ENCODE measurements around the gene PBX1. TPM values are rescaled to one million over a fixed set of nuclear protein-coding genes. Genes with fewer than 3 reads are reported as not detected.

Gene PBX1
- total RNA-seq, 4 donors from 2014 or later: 89.6 to 138 (median 112) TPM

- TF ChIP-seq POLR2AphosphoS5 (IDR thresholded peaks at IDR 0.05) (peak in 1 of 2 donors; percentile 4), CTCF (IDR thresholded peaks at IDR 0.05) (no peak), EP300 (IDR thresholded peaks at IDR 0.05) (no peak), POLR2A (IDR thresholded peaks at IDR 0.05; ENCODE audit: low read depth) (no peak)
- H3K4me3 ChIP-seq: no peak overlapping the region
- DNase-seq (ENCODE audit: extremely low spot score): no peak
- H3K9me3 ChIP-seq: no peaks in the 10 kb centered on the region
- H3K4me1 ChIP-seq: peaks cover 71 to 100% (median 96%) of the 10 kb centered on the region in 4 donors
- intact Hi-C loops (cut with DNase I): loop anchor here (5.0 kb wide), 1 partner anchor 134 kb away; no protein-coding TSS in a partner anchor
- peak overlapping the region; percentile 72 to 81 (median 80) for H3K27ac ChIP-seq (replicated peaks in 1 of 4)
- no peaks in the 10 kb centered on the region for H3K27me3 ChIP-seq
- no peaks in the 10 kb centered on the region for H3K36me3 ChIP-seq
- 46% methylated on average over 12 of the region's 14 CpGs for WGBS
Measured at GRCh38 chr1:164638492-164639202, 79.7 kb downstream of the PBX1 start.

GRCh38 chr1:164640686-164641352, 81.8 kb downstream of the PBX1 start:
- no peak for DNase-seq (ENCODE audit: extremely low spot score)
- H3K27me3 ChIP-seq: no peaks in the 10 kb centered on the region
- no peaks in the 10 kb centered on the region for H3K36me3 ChIP-seq
- H3K9me3 ChIP-seq: no peaks in the 10 kb centered on the region
- no peak overlapping the region for H3K4me3 ChIP-seq
- H3K27ac ChIP-seq (replicated peaks in 1 of 4): peak overlapping the region; percentile 67 to 81 (median 76)
- intact Hi-C loops (cut with DNase I): loop anchor here (5.0 kb wide), 1 partner anchor 61 kb away; no protein-coding TSS in a partner anchor
- peak in 1 of 2 donors; percentile 19 for TF ChIP-seq POLR2AphosphoS5 (IDR thresholded peaks at IDR 0.05)
- no peak for TF ChIP-seq CTCF (IDR thresholded peaks at IDR 0.05)
- H3K4me1 ChIP-seq: peaks cover 62 to 100% (median 95%) of the 10 kb centered on the region in 4 donors
- WGBS: 41% methylated on average over 5 of the region's 5 CpGs

- H3K27ac ChIP-seq (replicated peaks in 1 of 4): peak overlapping the region; percentile 67 to 81 (median 76)
- H3K9me3 ChIP-seq: no peaks in the 10 kb centered on the region
- TF ChIP-seq POLR2A (IDR thresholded peaks at IDR 0.05; ENCODE audit: low read depth) (no peak), CTCF (IDR thresholded peaks at IDR 0.05) (no peak), POLR2AphosphoS5 (IDR thresholded peaks at IDR 0.05) (peak; percentile 48 to 58), EP300 (IDR thresholded peaks at IDR 0.05) (no peak)
- H3K4me1 ChIP-seq: peaks cover 60 to 97% (median 95%) of the 10 kb centered on the region in 4 donors
- intact Hi-C loops (cut with DNase I): loop anchor here (5.0 kb wide), 1 partner anchor 61 kb away; no protein-coding TSS in a partner anchor
- no peaks in the 10 kb centered on the region for H3K36me3 ChIP-seq
- 32% methylated on average over 5 of the region's 5 CpGs for WGBS
- no peaks in the 10 kb centered on the region for H3K27me3 ChIP-seq
- no peak overlapping the region for H3K4me3 ChIP-seq
- DNase-seq (ENCODE audit: extremely low spot score): no peak
Measured at GRCh38 chr1:164641353-164641730, 82.4 kb downstream of the PBX1 start.

GRCh38 chr1:164643018-164643417, 84.0 kb downstream of the PBX1 start:
- TF ChIP-seq POLR2AphosphoS5 (IDR thresholded peaks at IDR 0.05): no peak
- no peak for TF ChIP-seq POLR2A (IDR thresholded peaks at IDR 0.05; ENCODE audit: low read depth)
- no peak for TF ChIP-seq EP300 (IDR thresholded peaks at IDR 0.05)
- no peak for TF ChIP-seq CTCF (IDR thresholded peaks at IDR 0.05)
- intact Hi-C loops (cut with DNase I): loop anchor here (5.0 kb wide), 1 partner anchor 59 kb away; no protein-coding TSS in a partner anchor
- Histone ChIP-seq H3K9me3 (no peaks in the 10 kb centered on the region), H3K4me3 (no peak overlapping the region), H3K27me3 (no peaks in the 10 kb centered on the region), H3K36me3 (no peaks in the 10 kb centered on the region), H3K4me1 (peaks cover 54 to 96% (median 95%) of the 10 kb centered on the region in 4 donors), H3K27ac (replicated peaks in 1 of 4) (peak overlapping the region; percentile 72 to 81 (median 76))
- no peak for DNase-seq (ENCODE audit: extremely low spot score)
- 77% methylated on average over 7 of the region's 7 CpGs for WGBS
